OCI-LY7 (cell line): Measurements from ENCODE around the gene TOM1L2.

ENCODE experiments used
- CTCF ChIP-seq: fragments of 200-600 bp; sonication (generic); conservative IDR thresholded peaks from 2 replicates; pipeline ENCODE4 v1.5.1; 2014; ENCODE audit warnings: mild to moderate bottlenecking, antibody characterized with exemption, low read length, moderate library complexity, mixed read lengths
- EZH2phosphoT487 ChIP-seq: fragments of 200-600 bp; sonication (generic); IDR thresholded peaks from 2 replicates; pipeline ENCODE4 v1.6.1; 2018; ENCODE audit warnings: low read depth, borderline replicate concordance, mild to moderate bottlenecking, mixed run types, antibody characterized with exemption, low read length, moderate library complexity, mixed read lengths

GRCh38 chr17:17983776-17984175 is 11.6 kb upstream of the TOM1L2 start:
- no peak for TF ChIP-seq CTCF
- no peak for TF ChIP-seq EZH2phosphoT487
